Right lobe of liver (tissue), 4 donors: ENCODE data around the gene PTPRK.

ENCODE experiments used
- CTCF ChIP-seq, 4 donors: fragments of 200-600 bp in 3 of 4; fragments of 450-650 bp in 1 of 4; IDR thresholded peaks; one replicate each; pipeline versions ENCODE4 v1.5.1 to v1.8.0; 2016 to 2022; ENCODE audit warnings: antibody characterized with exemption in 4 of 4, mild to moderate bottlenecking in 2 of 4
- POLR2A ChIP-seq: fragments of 450-650 bp; IDR thresholded peaks from one replicate; pipeline ENCODE4 v1.6.1; 2017; ENCODE audit warnings: antibody characterized with exemption, mild to moderate bottlenecking
- donor health status: DM: no; HTN: no; CAD: no.
- donor health status: DM: no; HTN: no; CAD: no.
- donor health status: DM: no; HTN: yes; CAD: no.

GRCh38 chr6:128422200-128422599 lies 98.2 kb downstream of the PTPRK start:
- no peak for TF ChIP-seq CTCF (IDR thresholded peaks at IDR 0.05)
- no peak for TF ChIP-seq POLR2A
